ENCODE measurements around the gene COMT.

Gene COMT

DNA sequence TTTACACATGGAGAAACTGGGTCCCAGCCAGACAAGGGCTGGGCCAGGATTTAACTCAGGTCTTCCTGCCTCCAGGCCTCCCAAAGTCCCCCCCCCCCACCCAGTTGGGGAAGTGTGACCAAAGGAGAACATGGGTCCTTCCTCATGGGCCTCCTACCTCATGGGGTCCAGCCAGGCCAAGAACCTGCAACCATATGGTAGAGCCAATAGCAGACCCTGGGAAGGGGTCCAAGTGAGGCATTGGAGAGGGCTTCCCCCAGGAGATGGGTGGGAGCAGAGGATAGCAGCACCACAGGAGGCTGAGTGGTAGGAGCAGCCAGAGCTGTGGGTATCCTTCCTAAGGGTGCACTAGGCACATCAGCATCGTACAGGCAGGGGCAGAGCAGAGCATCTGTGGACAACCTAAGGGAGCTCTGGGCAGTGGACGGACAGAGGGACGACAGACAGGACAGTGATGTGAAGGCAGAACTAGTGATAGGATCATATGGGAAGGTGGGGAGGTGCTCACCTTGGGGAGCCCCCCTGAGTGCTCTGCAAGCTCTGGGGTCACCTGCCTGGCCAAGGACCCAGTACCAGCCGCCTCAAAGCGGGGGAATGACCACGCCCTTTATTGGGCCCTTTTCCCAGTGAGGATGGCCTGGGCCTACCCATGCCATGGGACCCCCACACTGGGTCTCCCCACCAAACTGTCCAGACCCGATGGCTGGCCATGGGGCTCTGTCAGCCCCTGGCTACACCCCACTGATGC is 70.6 kb downstream of the COMT start:
- Histone ChIP-seq H4K8ac (ENCODE audit: low read depth, low read length) (no peak overlapping the region), H3K4ac (ENCODE audit: low read depth, low read length) (no peak overlapping the region), H3K18ac (ENCODE audit: low read length) (no peak overlapping the region), H3K9ac (ENCODE audit: low read length) (no peak overlapping the region), H2BK5ac (ENCODE audit: low read depth, low read length, poor library complexity) (no peak overlapping the region), H3K4me3 (ENCODE audit: low read depth, low read length) (no peak overlapping the region), H4K91ac (ENCODE audit: low read depth, low read length) (no peak overlapping the region), H3K27ac (ENCODE audit: low read depth, low read length) (no peak overlapping the region), H3K9me3 (ENCODE audit: insufficient read depth, low read depth, low read length) (peaks cover 5% of the 10 kb centered on the region), H3K4me2 (ENCODE audit: low read length) (no peak overlapping the region), H2BK120ac (ENCODE audit: insufficient read depth, low read length, poor library complexity) (no peak overlapping the region), H2BK12ac (ENCODE audit: low read length) (no peak overlapping the region), H3K36me3 (ENCODE audit: control insufficient read depth in 1 of 2, insufficient read depth in 2 of 2, low read length in 2 of 2) (no peaks in the 10 kb centered on the region), H4K12ac (ENCODE audit: low read depth, low read length) (no peak overlapping the region), H3K79me2 (ENCODE audit: control insufficient read depth, insufficient read depth, low read length, poor library complexity) (no peaks in the 10 kb centered on the region), H3K14ac (ENCODE audit: low read length) (no peak overlapping the region), H3K79me1 (ENCODE audit: low read length) (no peaks in the 10 kb centered on the region), H3K4me1 (ENCODE audit: control insufficient read depth in 1 of 2, insufficient read depth in 2 of 2, low read length in 2 of 2) (peaks cover under 1 to 3% of the 10 kb centered on the region in 2 experiments), H2AFZ (ENCODE audit: insufficient read depth, low read length, poor library complexity) (no peak overlapping the region), H3K23ac (ENCODE audit: low read length) (no peak overlapping the region), H2AK5ac (ENCODE audit: low read length) (no peak overlapping the region), H3K27me3 (ENCODE audit: insufficient read depth, low read length) (peaks cover 6% of the 10 kb centered on the region)
- DNase-seq: no peak
- no CpG with 5 or more reads among the region's 7 CpGs for WGBS (ENCODE audit: extremely low coverage, insufficient coverage, insufficient read length)

DNA sequence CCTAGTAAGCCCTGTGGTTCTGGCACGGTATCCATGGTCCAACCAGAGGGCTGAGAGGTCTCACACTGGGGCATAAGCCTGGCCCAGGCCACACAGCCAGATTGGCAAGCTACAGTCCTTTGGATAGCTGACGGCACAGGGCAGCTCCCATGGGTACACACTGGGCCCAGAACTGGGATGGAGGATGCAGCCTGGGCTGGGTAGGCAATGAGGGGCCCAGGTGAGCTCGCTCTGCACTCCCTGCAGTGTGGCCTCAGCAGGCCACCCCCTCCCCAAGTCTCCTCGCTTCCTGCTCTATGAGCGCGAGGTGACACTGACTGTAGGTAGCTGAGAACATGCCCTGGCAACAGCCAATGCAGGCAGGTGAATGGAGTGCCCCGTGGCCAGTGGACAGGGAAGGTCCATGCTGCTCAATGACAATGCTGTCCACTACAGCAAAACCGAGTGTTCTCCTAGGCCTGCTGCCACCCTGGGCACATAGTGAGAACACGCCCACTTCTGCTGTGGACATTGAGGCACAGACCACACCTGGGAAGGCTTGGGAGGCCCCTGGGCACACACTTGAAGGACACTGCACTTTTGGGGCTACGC is 71.3 kb downstream of the COMT start:
- no peak for DNase-seq
- H3K4me3 ChIP-seq (ENCODE audit: low read depth, low read length): no peak overlapping the region
- no peak overlapping the region for H3K14ac ChIP-seq (ENCODE audit: low read length)
- WGBS (ENCODE audit: extremely low coverage, insufficient coverage, insufficient read length): no CpG with 5 or more reads among the region's 10 CpGs
- no peaks in the 10 kb centered on the region for H3K79me1 ChIP-seq (ENCODE audit: low read length)
- peaks cover 11% of the 10 kb centered on the region for H3K27me3 ChIP-seq (ENCODE audit: insufficient read depth, low read length)
- H3K79me2 ChIP-seq (ENCODE audit: control insufficient read depth, insufficient read depth, low read length, poor library complexity): no peaks in the 10 kb centered on the region
- H3K4me2 ChIP-seq (ENCODE audit: low read length): no peak overlapping the region
- H3K18ac ChIP-seq (ENCODE audit: low read length): no peak overlapping the region
- no peak overlapping the region for H3K23ac ChIP-seq (ENCODE audit: low read length)
- H3K36me3 ChIP-seq (ENCODE audit: control insufficient read depth in 1 of 2, insufficient read depth in 2 of 2, low read length in 2 of 2): no peaks in the 10 kb centered on the region
- no peak overlapping the region for H2BK120ac ChIP-seq (ENCODE audit: insufficient read depth, low read length, poor library complexity)
- no peak overlapping the region for H2BK5ac ChIP-seq (ENCODE audit: low read depth, low read length, poor library complexity)
- no peak overlapping the region for H2AFZ ChIP-seq (ENCODE audit: insufficient read depth, low read length, poor library complexity)
- no peak overlapping the region for H3K4ac ChIP-seq (ENCODE audit: low read depth, low read length)
- H3K9ac ChIP-seq (ENCODE audit: low read length): no peak overlapping the region
- no peak overlapping the region for H4K8ac ChIP-seq (ENCODE audit: low read depth, low read length)
- H3K4me1 ChIP-seq (ENCODE audit: control insufficient read depth in 1 of 2, insufficient read depth in 2 of 2, low read length in 2 of 2): peaks cover 3% of the 10 kb centered on the region in 2 experiments
- H2AK5ac ChIP-seq (ENCODE audit: low read length): peak overlapping the region; percentile 58
- peaks cover 8% of the 10 kb centered on the region for H3K9me3 ChIP-seq (ENCODE audit: insufficient read depth, low read depth, low read length)
- no peak overlapping the region for H3K27ac ChIP-seq (ENCODE audit: low read depth, low read length)
- no peak overlapping the region for H2BK12ac ChIP-seq (ENCODE audit: low read length)
- no peak overlapping the region for H4K12ac ChIP-seq (ENCODE audit: low read depth, low read length)
- H4K91ac ChIP-seq (ENCODE audit: low read depth, low read length): no peak overlapping the region

DNA sequence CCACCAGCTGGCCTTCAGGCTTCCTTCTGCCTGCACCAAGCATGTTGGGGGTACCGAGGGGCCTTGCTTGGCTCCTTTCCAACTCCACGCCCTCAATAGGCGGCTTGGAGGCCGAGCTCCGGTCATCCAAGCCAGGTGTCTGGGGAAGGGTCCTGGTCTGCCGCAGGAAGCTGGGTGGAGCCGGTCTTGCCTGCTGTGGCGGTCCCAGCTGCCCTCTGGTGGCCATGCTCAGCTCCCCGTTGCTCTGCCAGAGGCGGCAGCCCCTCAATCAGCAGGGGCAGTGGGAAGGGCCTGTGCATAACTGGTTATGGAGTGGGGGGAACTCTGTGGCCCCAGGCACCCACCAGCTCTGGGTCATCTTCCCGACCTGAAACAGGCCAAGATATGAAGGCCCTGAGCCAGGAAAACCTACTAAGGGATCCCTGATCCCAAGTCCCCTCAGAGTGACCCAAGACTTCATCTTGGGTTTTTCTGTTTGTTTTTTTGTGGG is 71.9 kb downstream of the COMT start:
- Histone ChIP-seq H3K9ac (ENCODE audit: low read length) (no peak overlapping the region), H3K27me3 (ENCODE audit: insufficient read depth, low read length) (peaks cover 15% of the 10 kb centered on the region), H3K4me1 (ENCODE audit: control insufficient read depth in 1 of 2, insufficient read depth in 2 of 2, low read length in 2 of 2) (peaks cover 3% of the 10 kb centered on the region in 2 experiments), H3K27ac (ENCODE audit: low read depth, low read length) (no peak overlapping the region), H3K4me2 (ENCODE audit: low read length) (no peak overlapping the region), H2AFZ (ENCODE audit: insufficient read depth, low read length, poor library complexity) (no peak overlapping the region), H3K9me3 (ENCODE audit: insufficient read depth, low read depth, low read length) (peaks cover 8% of the 10 kb centered on the region), H2BK5ac (ENCODE audit: low read depth, low read length, poor library complexity) (no peak overlapping the region), H3K36me3 (ENCODE audit: control insufficient read depth in 1 of 2, insufficient read depth in 2 of 2, low read length in 2 of 2) (no peaks in the 10 kb centered on the region), H3K14ac (ENCODE audit: low read length) (no peak overlapping the region), H3K23ac (ENCODE audit: low read length) (no peak overlapping the region), H3K4me3 (ENCODE audit: low read depth, low read length) (no peak overlapping the region), H3K4ac (ENCODE audit: low read depth, low read length) (no peak overlapping the region), H4K8ac (ENCODE audit: low read depth, low read length) (no peak overlapping the region), H2BK120ac (ENCODE audit: insufficient read depth, low read length, poor library complexity) (no peak overlapping the region), H3K18ac (ENCODE audit: low read length) (no peak overlapping the region), H4K12ac (ENCODE audit: low read depth, low read length) (no peak overlapping the region), H3K79me2 (ENCODE audit: control insufficient read depth, insufficient read depth, low read length, poor library complexity) (no peaks in the 10 kb centered on the region), H4K91ac (ENCODE audit: low read depth, low read length) (no peak overlapping the region), H3K79me1 (ENCODE audit: low read length) (no peaks in the 10 kb centered on the region), H2AK5ac (ENCODE audit: low read length) (peak overlapping the region; percentile 58), H2BK12ac (ENCODE audit: low read length) (no peak overlapping the region)
- DNase-seq: peak; percentile 13 to 59
- WGBS (ENCODE audit: extremely low coverage, insufficient coverage, insufficient read length): no CpG with 5 or more reads among the region's 11 CpGs

DNA sequence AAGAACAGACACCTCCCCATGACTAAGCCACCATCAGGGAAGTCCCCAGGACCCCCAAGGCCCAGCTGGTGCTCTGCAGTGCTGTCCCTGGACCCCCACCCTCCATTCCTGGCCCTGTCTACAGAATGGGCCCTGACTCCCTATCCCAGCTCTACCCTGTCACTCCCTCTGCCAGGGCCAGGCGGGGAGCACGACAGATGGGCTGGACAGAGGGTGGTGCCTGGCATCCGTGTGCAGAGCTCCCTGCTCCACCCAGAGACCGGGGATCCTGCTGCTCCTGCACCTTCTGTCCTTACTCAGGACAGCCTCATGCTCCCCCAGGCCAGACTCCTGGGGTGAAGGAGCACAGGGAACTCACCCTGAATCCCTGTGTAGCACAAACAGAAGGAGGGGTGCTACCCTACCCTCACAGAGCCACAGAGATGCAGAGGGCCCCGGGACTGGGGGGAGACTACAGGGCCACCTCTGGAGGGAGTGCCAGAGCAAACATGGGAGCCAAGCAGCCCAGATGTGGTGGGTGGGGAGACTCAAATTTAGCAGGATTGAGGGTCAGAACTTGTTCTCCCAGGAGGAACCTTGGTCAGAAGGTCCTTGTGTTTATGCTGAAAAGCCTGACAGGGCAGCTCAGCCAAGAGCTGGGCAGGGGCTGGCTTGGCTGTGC is 73.1 kb downstream of the COMT start:
- no peaks in the 10 kb centered on the region for H3K79me1 ChIP-seq (ENCODE audit: low read length)
- peaks cover 3% of the 10 kb centered on the region in 2 experiments for H3K4me1 ChIP-seq (ENCODE audit: control insufficient read depth in 1 of 2, insufficient read depth in 2 of 2, low read length in 2 of 2)
- no peak overlapping the region for H3K23ac ChIP-seq (ENCODE audit: low read length)
- H3K27ac ChIP-seq (ENCODE audit: low read depth, low read length): no peak overlapping the region
- peaks cover 15% of the 10 kb centered on the region for H3K27me3 ChIP-seq (ENCODE audit: insufficient read depth, low read length)
- H3K4me3 ChIP-seq (ENCODE audit: low read depth, low read length): no peak overlapping the region
- H4K8ac ChIP-seq (ENCODE audit: low read depth, low read length): no peak overlapping the region
- no peaks in the 10 kb centered on the region for H3K79me2 ChIP-seq (ENCODE audit: control insufficient read depth, insufficient read depth, low read length, poor library complexity)
- no peak overlapping the region for H3K9ac ChIP-seq (ENCODE audit: low read length)
- H4K12ac ChIP-seq (ENCODE audit: low read depth, low read length): no peak overlapping the region
- H2BK12ac ChIP-seq (ENCODE audit: low read length): no peak overlapping the region
- no peak overlapping the region for H2BK120ac ChIP-seq (ENCODE audit: insufficient read depth, low read length, poor library complexity)
- no peak overlapping the region for H4K91ac ChIP-seq (ENCODE audit: low read depth, low read length)
- H2AK5ac ChIP-seq (ENCODE audit: low read length): no peak overlapping the region
- no CpG with 5 or more reads among the region's 5 CpGs for WGBS (ENCODE audit: extremely low coverage, insufficient coverage, insufficient read length)
- H3K14ac ChIP-seq (ENCODE audit: low read length): no peak overlapping the region
- no peak overlapping the region for H2AFZ ChIP-seq (ENCODE audit: insufficient read depth, low read length, poor library complexity)
- no peak overlapping the region for H3K4me2 ChIP-seq (ENCODE audit: low read length)
- DNase-seq: no peak
- peaks cover 7% of the 10 kb centered on the region for H3K9me3 ChIP-seq (ENCODE audit: insufficient read depth, low read depth, low read length)
- H3K18ac ChIP-seq (ENCODE audit: low read length): no peak overlapping the region
- H2BK5ac ChIP-seq (ENCODE audit: low read depth, low read length, poor library complexity): no peak overlapping the region
- no peaks in the 10 kb centered on the region for H3K36me3 ChIP-seq (ENCODE audit: control insufficient read depth in 1 of 2, insufficient read depth in 2 of 2, low read length in 2 of 2)
- no peak overlapping the region for H3K4ac ChIP-seq (ENCODE audit: low read depth, low read length)
